GM12864 (cell line): Measurements from ENCODE around the gene EVA1A.

ENCODE experiments used
- DNase-seq: peaks from one replicate; pipeline ENCODE4 v3.0.0-alpha.2; 2011; ENCODE audit warnings: low read depth
- H3K4me3 ChIP-seq: 2 replicates; pipeline ENCODE4 v1.5.1; 2011; ENCODE audit warnings: mild to moderate bottlenecking, low read depth, low read length, control low read depth
- TF ChIP-seq, protein P1 (sequence below): IDR thresholded peaks from 2 replicates; pipeline ENCODE4 v1.5.1; 2011; ENCODE audit warnings: low read depth, mild to moderate bottlenecking, moderate library complexity, low read length, control low read depth, inconsistent platforms; ENCODE audit errors: missing control alignments

EVA1A gene

DNA sequence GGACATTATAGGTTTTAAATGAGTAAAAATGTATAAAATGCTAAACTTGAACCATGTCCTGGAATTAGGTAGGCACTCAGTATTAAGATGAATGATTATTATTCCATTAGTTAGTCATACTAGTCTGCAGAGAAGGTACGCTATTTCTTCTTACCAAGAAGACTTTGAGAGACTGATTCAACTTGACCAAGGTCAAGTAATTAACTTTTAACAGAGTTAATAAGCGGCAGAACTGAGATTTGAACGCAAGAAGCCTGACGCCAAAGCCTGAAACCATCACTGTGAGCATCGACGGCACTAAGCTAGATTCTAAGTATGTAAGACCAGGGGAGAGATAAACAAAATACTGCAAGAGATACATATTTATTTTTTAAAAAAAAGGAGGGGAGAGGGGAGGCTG is 2.6 kb downstream of the EVA1A start:
- TF ChIP-seq, protein P1, sequence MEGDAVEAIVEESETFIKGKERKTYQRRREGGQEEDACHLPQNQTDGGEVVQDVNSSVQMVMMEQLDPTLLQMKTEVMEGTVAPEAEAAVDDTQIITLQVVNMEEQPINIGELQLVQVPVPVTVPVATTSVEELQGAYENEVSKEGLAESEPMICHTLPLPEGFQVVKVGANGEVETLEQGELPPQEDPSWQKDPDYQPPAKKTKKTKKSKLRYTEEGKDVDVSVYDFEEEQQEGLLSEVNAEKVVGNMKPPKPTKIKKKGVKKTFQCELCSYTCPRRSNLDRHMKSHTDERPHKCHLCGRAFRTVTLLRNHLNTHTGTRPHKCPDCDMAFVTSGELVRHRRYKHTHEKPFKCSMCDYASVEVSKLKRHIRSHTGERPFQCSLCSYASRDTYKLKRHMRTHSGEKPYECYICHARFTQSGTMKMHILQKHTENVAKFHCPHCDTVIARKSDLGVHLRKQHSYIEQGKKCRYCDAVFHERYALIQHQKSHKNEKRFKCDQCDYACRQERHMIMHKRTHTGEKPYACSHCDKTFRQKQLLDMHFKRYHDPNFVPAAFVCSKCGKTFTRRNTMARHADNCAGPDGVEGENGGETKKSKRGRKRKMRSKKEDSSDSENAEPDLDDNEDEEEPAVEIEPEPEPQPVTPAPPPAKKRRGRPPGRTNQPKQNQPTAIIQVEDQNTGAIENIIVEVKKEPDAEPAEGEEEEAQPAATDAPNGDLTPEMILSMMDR: no peak
- H3K4me3 ChIP-seq: no peak overlapping the region
- DNase-seq: no peak

DNA sequence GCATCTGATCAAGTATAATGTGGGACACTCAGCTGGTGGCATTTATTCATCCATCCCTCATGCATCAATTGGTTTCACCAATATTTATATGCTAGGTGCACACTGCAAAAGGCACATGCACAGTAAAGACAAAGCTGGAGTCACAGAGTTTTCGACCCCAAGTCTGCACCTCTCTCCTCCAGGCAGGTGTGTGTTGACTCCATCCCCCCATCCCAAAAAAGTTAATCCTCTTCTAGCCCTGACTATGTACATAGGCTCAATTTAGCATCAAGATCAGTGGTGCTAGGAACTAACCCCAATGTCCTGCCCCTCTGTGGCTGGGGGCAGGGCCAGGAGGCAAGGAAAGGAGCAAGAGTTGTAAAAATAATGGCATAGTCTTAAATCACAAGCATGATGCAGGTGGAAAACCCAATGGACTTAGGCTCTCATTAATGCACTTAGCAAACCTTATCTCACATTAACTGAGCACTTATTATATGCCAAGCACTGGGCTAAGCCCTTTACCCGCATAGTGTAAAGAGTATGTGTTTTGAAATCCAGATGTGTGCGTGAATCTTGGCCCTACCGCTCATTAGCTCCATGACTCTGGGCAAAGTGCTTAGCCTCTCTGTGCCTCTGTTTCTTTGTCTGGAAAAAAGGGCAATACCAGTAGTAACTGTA is 3.1 kb downstream of the EVA1A start:
- H3K4me3 ChIP-seq: no peak overlapping the region
- TF ChIP-seq, protein P1: no peak

DNA sequence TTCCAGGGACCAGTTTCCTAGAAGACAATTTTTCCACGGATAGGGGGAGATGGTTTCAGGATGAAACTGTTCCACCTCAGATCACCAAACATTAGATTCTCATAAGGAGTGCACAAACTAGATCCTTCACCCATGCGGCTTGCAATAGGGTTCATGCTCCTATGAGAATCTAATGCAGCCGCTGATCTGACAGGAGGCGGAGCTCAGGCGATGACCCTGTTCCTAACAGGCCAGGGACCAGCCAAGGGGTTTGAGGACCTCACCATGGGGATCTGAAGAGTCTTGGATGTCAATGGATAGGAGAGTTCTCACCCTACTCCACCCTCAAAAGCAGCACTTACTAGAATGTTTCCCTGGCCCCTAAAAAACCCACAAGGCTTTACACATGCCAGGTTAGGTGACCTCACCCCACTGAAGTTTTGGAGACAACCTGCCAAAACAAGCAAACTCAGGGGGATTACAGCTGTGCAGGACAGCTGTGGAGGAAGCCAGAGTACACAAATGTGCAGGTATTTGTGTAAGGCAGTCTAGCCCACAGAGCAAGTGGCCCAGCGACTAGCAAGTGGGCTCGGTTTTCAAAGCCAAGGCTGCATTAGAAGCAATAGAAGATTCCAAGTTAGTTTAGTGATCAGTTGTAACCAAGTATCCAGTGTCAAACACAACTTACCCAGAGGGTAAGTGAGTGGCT is 3.9 kb downstream of the EVA1A start:
- TF ChIP-seq, protein P1: no peak
- H3K4me3 ChIP-seq: no peak overlapping the region

More for the DNA sequence above, 3.1 kb downstream of the EVA1A start:
- no peak for DNase-seq

DNA sequence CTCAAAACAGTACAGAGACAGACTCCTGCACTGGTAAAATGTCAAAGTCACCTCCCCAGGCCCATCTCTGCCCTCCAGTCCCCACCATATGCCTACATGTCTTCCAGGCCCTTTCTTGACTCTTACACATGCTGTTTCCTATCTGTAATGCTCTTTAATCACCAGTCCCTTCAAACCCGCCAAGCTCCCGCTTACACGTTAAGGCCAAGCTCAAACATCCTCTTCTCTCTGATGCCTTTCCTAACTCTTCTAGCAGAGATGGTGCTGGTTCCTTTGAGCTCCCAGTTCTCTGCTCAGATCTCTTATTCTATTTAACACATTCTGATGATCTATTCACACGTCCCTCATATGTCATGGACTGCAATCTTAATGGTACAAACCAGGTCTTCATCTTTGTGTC is 5.0 kb downstream of the EVA1A start:
- TF ChIP-seq, protein P1: no peak
- no peak overlapping the region for H3K4me3 ChIP-seq
- DNase-seq: no peak

More for the DNA sequence above, 3.9 kb downstream of the EVA1A start:
- DNase-seq: no peak

DNA sequence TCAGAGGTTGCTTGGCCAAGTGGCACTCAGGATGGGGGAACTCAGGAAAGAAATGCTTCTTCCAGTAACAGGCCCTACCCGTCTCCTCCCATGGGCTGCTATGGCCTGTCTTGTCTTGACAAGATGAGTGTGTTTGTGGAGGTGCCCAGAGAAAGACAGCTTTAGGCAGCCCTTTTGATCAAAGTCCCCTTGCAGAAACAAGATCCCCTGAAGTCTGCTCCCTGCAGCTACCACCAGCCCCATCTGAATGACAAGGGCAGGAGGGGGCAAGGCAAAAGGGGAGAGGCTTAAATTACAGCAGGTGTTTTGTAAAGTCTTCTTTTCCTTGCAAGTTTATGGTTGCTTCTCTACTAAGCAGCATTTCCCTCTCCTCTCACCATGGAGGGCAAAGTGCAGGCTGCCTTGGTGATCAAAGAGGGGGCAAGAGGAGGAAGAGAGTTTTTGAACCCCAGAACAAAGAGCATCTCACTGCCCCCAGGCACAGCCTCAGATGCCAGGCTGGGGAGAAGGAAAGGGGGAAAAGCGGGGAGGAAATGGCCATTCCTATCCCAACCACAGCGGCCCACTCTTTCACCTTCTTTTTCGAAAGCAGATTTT is 6.7 kb downstream of the EVA1A start:
- no peak for DNase-seq
- H3K4me3 ChIP-seq: no peak overlapping the region
- TF ChIP-seq, protein P1: no peak

DNA sequence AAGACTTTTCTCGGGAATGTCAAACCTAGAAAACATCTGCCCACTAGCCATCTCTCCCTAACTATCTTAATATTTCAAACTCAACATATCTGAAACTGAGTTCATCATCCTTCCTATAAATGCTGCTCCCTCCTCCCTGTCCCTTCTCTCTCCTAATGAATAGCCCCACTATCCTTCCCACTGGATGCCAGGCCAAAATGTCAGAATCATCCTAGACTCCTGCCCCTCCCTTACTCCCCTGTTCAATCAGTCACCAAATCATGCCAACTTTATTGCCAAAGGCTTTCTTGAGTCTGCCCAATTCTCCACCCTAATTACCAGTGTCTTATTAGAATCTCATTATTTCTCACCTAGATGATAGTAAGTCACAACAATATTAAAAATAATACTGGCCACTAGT is 8.5 kb downstream of the EVA1A start:
- TF ChIP-seq, protein P1: no peak
- DNase-seq: no peak
- H3K4me3 ChIP-seq: no peak overlapping the region
